ENCODE measurements around the gene WDSUB1.

The WDSUB1 gene

DNA sequence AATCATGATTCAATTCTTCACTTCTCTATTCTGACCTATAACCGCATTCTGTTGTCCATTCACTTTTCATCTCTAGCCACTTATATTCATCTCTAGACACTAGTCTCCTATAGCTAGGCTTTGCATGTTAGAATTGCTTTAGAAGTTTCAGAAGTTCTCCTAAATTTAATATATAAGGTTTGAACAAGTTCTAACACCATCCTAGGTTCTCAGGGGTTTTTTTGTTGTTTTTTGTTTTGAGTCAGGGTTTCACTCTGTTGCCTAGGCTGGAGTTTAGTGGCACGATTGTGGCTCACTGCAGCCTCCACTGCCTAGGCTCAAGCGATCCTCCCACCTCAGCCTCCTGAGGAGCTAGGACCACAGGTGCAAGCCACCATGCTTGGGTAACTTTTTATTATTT, 19.9 kb downstream of the WDSUB1 start:
- no peak for DNase-seq (ENCODE audit: low spot score)

- no peak for DNase-seq (ENCODE audit: low spot score)
Observed at GRCh38 chr2:159265171-159265576, 21.3 kb downstream of the WDSUB1 start.

DNA sequence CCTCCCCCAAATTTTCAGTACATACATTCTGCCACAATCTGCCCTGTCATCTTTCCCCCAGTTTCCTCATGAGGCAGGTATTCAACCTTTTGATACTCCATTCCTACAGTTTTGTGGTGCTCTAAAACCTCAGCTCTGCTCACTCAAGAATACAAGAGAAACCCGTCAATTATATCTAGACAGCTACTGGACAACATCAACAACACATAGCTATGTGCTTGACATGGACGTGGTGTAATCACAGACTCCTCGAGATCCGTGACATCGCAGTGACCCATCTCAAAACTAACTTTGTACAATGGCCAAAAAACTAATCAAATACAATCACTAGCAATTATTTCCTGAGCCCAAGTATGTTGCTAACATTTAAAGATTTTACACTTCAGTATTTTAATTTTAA, 23.6 kb downstream of the WDSUB1 start:
- no peak for DNase-seq (ENCODE audit: low spot score)

- no peak for DNase-seq (ENCODE audit: low spot score)
Observed at GRCh38 chr2:159262226-159262625, 24.3 kb downstream of the WDSUB1 start.

GRCh38 chr2:159256159-159256558, 30.3 kb downstream of the WDSUB1 start:
- DNase-seq (ENCODE audit: low spot score): no peak

DNA sequence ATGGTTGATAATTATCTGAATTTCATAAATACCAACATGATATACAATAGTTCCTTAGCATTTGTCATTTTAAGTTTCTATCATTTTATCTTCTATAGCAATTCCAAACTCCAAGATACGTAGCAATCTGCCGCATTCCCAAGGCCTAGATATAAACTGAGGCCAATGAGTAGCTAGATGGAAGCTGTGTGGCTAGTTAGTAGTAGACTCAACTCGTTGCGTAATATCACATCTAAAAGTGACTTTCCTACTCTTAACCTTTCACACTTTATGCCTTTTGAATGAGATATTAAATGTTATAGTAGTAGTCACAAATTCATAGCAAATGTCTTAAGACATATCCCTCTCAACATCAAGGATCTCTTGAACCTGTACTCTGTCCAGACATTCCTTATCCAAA, 33.6 kb downstream of the WDSUB1 start:
- DNase-seq (ENCODE audit: low spot score): no peak

DNA sequence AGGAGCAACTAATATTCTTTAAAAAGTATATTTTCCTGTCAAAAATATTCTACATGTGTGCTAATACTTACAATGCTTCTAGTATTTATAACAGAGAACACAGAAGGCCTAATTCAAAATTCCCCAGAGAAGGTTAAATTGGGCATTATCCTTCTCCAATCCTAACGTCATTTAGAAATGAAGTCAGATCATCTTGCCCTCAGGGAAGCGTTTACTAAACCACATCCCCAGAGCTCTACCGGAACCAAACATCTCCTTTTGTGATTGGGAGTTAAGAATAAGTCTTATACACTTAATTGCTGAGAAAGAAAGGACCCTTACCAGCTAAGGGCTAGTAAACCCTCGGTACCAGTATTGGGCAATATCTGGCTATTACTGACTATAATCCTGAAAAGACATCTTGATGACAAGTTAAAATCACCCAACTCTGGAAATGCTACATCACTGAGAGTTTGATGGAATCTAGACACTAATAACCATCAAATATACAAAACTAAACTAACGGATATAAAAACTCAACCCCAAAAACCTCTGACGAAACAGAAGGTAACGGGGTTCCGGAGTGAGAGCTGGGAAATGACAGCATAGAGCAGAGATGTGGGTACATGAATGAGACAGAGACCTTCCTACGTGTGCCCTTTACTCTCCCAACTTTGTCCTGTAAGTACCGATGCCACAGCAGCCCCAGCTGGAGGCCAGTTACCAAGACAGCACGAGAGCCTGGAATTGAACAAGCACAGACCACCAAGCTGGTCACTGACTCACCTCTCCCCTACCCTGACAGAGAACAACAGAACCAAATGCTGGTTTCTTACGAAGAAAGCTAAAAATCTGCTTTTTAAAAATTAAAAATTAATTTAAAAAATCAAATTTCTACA, 35.0 kb downstream of the WDSUB1 start:
- DNase-seq (ENCODE audit: low spot score): no peak

- no peak for DNase-seq (ENCODE audit: low spot score)
Observed at GRCh38 chr2:159249990-159250715, 36.4 kb downstream of the WDSUB1 start.

GRCh38 chr2:159246325-159246988, 40.0 kb downstream of the WDSUB1 start:
- DNase-seq (ENCODE audit: low spot score): no peak

DNA sequence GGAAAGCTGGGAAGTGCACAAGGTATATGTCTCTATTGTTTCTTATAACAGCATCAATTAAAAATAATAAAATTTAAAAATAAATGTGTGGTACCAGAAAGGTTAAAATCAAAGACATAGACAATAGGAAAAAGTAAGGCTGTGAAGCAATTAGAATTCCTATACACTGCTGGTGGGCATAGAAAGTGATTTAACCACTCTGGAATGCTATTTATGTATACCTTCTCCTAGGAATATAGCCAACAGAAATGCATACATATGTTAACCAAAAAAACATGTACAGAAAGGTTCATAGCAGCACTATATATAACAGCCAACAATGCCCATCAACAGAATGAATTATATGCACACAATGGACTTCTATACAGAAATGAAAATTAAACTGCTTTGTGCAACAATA, 43.0 kb downstream of the WDSUB1 start:
- DNase-seq (ENCODE audit: low spot score): no peak

GRCh38 chr2:159234868-159235267, 51.6 kb downstream of the WDSUB1 start:
- no peak for DNase-seq (ENCODE audit: low spot score)

GRCh38 chr2:159232456-159233170, 53.9 kb downstream of the WDSUB1 start:
- no peak for DNase-seq (ENCODE audit: low spot score)

GRCh38 chr2:159230145-159230877, 56.2 kb downstream of the WDSUB1 start:
- no peak for DNase-seq (ENCODE audit: low spot score)

DNA sequence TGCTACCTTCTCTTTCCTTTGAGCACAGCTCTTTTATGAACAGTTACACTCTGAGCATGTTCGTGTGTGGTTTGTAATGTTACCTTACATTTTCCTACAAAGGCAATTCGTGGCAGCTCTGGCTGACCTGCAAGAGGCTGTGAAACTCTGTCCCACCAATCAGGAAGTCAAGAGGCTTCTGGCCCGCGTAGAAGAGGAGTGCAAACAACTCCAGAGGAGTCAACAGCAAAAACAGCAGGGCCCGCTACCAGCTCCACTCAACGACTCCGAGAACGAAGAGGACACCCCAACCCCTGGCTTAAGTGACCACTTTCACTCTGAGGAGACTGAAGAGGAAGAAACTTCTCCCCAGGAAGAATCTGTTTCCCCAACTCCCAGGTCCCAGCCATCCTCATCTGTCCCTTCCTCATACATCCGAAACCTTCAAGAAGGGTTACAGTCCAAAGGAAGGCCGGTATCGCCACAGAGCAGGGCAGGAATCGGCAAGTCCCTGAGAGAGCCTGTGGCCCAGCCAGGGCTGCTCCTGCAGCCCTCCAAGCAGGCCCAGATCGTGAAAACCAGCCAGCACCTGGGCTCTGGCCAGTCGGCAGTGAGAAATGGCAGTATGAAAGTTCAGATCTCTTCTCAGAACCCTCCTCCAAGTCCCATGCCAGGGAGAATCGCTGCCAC, 56.9 kb downstream of the WDSUB1 start:
- DNase-seq (ENCODE audit: low spot score): no peak

- DNase-seq (ENCODE audit: low spot score): no peak
Observed at GRCh38 chr2:159228081-159228581, 58.4 kb downstream of the WDSUB1 start.

DNA sequence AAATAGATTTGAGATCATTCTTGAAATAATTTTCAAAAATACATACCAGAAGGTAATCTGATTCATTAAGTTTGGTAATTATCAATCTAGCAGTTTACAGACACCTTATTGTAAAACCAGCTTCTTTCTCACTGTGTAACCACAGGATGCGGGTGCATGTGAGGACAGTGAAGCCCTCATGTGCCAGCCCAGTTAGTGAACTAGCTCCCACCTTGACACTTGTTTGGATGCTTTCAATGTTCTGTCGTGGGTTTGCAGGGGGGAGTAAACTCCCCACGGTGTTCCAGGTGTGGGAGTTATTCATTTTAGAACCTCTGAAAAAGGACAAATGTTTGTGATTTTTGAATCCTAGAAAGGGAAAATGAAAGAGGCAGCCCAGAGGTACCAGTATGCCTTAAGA, 59.0 kb downstream of the WDSUB1 start:
- no peak for DNase-seq (ENCODE audit: low spot score)

DNA sequence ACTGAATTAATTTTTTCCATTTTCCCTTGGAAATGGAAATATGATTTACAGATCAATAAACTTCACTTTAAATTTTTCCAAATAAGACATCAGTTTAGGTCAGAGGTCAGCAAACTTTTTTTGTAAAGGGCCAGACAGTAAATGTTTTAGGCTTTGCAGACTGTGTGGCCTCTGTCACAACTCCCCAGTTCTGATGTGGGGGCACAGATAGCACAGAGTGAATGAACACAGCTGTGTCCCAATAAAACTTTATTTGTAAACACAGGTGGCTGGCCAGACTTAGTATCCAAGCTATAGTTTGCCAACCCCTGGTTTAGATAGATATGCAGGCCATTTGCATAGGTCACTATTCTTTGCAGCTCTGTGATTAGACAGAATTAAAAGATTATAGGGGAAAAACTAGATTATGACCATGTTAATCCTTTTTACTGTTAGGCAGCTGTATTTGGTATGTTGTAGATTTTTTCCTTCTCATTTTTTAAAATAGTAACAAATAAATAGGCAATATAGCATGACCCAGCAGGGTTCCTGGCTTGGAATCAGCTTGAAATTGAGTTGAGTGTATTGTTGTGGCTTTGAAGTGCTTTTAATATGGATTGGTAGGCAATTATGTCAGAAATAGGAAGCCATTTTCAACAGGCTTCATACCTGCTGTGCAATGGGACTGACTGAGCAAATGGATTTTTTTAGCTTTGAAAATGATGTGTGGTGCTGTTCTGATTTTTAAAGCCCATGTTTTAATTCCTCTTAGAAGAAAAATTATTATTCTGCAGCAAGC, 59.7 kb downstream of the WDSUB1 start:
- no peak for DNase-seq (ENCODE audit: low spot score)

DNA sequence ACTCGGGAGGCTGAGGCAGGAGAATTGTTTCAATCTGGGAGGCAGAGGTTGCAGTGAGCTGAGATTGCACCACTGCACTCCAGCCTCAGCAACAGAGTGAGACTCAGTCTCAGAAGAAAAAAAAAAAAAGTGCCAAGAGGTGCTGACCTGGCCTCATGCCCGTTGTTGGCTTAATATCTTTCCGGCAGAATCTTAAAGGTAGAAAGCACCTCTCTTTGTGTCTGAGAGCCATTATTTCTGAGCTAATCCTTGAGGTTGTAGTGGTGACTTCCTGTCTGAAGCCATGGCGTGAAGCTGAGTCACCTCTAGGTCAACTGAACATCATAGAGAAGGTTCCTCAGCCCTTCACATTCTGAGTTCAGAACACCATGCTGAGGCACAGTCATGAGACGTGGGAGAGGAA, 60.4 kb downstream of the WDSUB1 start:
- no peak for DNase-seq (ENCODE audit: low spot score)

DNA sequence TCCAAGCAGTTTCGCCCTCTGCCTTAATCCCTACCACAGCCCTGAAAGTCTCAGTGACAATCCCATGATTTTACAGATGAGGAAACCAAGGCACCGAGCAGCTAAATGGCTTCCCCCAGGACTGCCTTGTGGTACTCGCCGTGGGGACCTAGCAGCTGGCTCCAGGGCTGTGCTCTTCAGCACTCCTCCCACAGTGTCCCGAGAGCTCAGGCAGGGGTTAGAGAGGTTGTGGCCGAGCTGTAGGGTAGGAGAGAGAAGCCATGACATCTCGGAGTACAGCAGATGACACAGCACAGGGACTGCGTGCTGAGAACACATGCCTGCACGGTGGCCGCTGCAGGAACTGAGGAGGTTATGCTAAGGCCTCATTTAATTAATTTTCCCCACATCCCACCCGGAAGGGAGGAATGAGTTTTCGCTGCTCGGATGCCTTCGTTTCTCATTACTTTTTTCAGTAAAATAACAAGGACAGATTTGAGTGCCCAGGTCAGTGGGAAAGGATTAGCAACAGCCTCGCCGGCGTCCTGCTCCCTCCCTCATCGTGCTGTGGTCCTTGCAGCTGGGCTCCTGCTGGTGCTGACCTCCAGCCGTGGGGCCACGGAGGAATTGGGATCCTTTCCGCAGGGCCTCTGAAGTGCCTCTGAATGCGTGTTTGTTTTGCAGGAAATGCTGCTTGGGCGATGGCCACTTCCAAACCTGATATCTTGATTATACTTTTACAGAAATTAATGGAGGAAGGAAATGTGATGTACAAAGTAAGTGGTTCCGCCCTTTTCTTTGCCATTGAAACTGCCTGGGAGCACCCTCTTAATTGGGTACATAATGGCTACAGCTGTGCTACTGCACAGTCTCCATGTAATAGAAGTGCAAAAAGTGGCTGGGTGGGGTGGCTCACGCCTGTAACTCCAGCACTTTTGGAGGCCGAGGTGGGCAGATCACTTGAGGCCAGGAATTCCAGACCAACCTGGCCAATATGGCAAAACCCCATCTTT, 61.2 kb downstream of the WDSUB1 start:
- no peak for DNase-seq (ENCODE audit: low spot score)

Data from germinal center (tissue), 1 donor.